Bronchial epithelial cell (primary cell): ENCODE data around the gene ZNF555. TPM values are rescaled to one million over a fixed set of nuclear protein-coding genes. Genes with fewer than 3 reads are reported as not detected.

Source experiments
- DNase-seq: peaks from one replicate; pipeline ENCODE4 v3.0.0-alpha.2; 2010; ENCODE audit warnings: low read depth
- FAIRE-seq: peaks from 2 replicates; lab custom pipeline; 2011; peaks lifted over from hg19 to GRCh38; lab: Jason Lieb, UNC
- H3K27me3 ChIP-seq: 2 replicates; pipeline ENCODE4 v1.5.1; 2011; ENCODE audit warnings: low read length; ENCODE audit not compliant: control insufficient read depth, insufficient read depth
- H3K36me3 ChIP-seq: 2 replicates; pipeline ENCODE4 v1.5.1; 2011; ENCODE audit warnings: low read length; ENCODE audit not compliant: control insufficient read depth, insufficient read depth
- H3K4me3 ChIP-seq: 2 replicates; pipeline ENCODE4 v1.5.1; 2011; ENCODE audit warnings: mild to moderate bottlenecking, low read depth, low read length, control low read depth
- total RNA-seq: library from RNA; depleted of rRNA; stranded (reverse); fragments of >200 nt; gene quantifications from 2 replicates; pipeline ENCODE4 v1.2.1, GENCODE V29; 2014
- TF ChIP-seq, protein P1 (sequence below): IDR thresholded peaks from 2 replicates; pipeline ENCODE4 v1.5.1; 2011; ENCODE audit warnings: mild to moderate bottlenecking, moderate library complexity, low read length, control low read depth, inconsistent platforms; ENCODE audit not compliant: insufficient read depth, severe bottlenecking

The ZNF555 gene
- total RNA-seq, 1 donor from 2014 or later, result 4.7 TPM

DNA sequence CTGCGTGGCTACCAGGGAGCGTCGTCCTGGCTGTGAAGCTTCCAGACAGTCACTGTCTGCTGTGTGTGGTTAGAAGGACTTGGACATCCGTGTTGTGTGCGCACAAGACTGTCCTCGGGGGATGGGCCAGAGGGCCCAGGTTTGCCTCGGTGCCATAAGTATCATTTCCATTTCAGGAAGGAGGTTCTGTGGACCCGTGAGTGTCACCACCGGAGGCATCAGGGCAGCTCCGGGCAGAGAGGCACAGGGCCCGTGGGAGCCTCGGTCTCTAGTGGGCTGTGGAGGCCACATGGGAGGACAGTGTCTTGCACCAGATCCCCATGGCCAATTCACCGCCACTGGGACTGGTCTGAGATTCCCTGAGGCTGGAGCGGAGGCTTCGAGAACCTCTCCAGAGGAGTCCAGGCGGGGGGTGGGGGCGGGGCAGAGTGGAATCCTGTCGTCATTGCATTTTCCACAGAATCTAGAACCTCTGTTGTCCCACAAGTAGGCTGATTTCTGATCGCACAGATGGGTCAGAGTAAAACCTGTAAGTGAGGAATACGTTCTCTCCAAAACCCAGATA lies 65.4 kb downstream of the ZNF555 start:
- Histone ChIP-seq H3K36me3 (no peaks in the 10 kb centered on the region), H3K4me3 (no peak overlapping the region), H3K27me3 (no peaks in the 10 kb centered on the region)
- no peak for DNase-seq
- TF ChIP-seq, protein P1, sequence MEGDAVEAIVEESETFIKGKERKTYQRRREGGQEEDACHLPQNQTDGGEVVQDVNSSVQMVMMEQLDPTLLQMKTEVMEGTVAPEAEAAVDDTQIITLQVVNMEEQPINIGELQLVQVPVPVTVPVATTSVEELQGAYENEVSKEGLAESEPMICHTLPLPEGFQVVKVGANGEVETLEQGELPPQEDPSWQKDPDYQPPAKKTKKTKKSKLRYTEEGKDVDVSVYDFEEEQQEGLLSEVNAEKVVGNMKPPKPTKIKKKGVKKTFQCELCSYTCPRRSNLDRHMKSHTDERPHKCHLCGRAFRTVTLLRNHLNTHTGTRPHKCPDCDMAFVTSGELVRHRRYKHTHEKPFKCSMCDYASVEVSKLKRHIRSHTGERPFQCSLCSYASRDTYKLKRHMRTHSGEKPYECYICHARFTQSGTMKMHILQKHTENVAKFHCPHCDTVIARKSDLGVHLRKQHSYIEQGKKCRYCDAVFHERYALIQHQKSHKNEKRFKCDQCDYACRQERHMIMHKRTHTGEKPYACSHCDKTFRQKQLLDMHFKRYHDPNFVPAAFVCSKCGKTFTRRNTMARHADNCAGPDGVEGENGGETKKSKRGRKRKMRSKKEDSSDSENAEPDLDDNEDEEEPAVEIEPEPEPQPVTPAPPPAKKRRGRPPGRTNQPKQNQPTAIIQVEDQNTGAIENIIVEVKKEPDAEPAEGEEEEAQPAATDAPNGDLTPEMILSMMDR, result no peak
- no peak for FAIRE-seq

Other genes starting within 250 kb of the ZNF555 start
- gene GNG7, start 138.8 kb upstream of the ZNF555 start, total RNA-seq, result under 0.01 TPM in 2 replicates
- gene DIRAS1, start 120.1 kb upstream of the ZNF555 start, total RNA-seq, result under 0.01 TPM in 2 replicates
- 24.0 and 38.9 TPM in 2 replicates for gene SLC39A3, start 101.5 kb upstream of the ZNF555 start, total RNA-seq
- 19.7 and 26.5 TPM in 2 replicates for gene SGTA, start 58.2 kb upstream of the ZNF555 start, total RNA-seq
- 55.6 and 86.4 TPM in 2 replicates for gene THOP1, start 56.0 kb upstream of the ZNF555 start, total RNA-seq
- gene ZNF554, start 21.6 kb upstream of the ZNF555 start, total RNA-seq, result 3.2 and 3.9 TPM in 2 replicates
- gene ZNF556, start 25.9 kb downstream of the ZNF555 start, total RNA-seq, result 2.0 and 2.4 TPM in 2 replicates
- 11.1 and 11.6 TPM in 2 replicates for gene ZNF57, start 59.5 kb downstream of the ZNF555 start, total RNA-seq
- 7.9 and 9.2 TPM in 2 replicates for gene ZNF77, start 103.5 kb downstream of the ZNF555 start, total RNA-seq
- gene TLE6, start 136.1 kb downstream of the ZNF555 start, total RNA-seq, result under 0.01 TPM in 1 of 2 replicates, not detected in the other
- gene TLE2, start 187.8 kb downstream of the ZNF555 start, total RNA-seq, result 0.53 and 1.0 TPM in 2 replicates
- gene TLE5, start 221.0 kb downstream of the ZNF555 start, total RNA-seq, result 144 and 200 TPM in 2 replicates